Measurements from ENCODE around the gene TUG1.

- no peak for TF ChIP-seq MAX (IDR thresholded peaks at IDR 0.05)
- TF ChIP-seq EGR1 (IDR thresholded peaks at IDR 0.05) = no peak
- TF ChIP-seq USF1 (IDR thresholded peaks at IDR 0.05) = no peak
- no peak for TF ChIP-seq YY1 (IDR thresholded peaks at IDR 0.05; ENCODE audit: low read depth)
- TF ChIP-seq TEAD4 (IDR thresholded peaks at IDR 0.05) = no peak
- TF ChIP-seq EP300 (IDR thresholded peaks at IDR 0.05; ENCODE audit: borderline replicate concordance) = no peak
- no peak for TF ChIP-seq RAD21 (IDR thresholded peaks at IDR 0.05; ENCODE audit: low read depth)
- TF ChIP-seq FOXM1 (IDR thresholded peaks at IDR 0.05; ENCODE audit: borderline replicate concordance, low read depth) = no peak
- TF ChIP-seq, protein P1, sequence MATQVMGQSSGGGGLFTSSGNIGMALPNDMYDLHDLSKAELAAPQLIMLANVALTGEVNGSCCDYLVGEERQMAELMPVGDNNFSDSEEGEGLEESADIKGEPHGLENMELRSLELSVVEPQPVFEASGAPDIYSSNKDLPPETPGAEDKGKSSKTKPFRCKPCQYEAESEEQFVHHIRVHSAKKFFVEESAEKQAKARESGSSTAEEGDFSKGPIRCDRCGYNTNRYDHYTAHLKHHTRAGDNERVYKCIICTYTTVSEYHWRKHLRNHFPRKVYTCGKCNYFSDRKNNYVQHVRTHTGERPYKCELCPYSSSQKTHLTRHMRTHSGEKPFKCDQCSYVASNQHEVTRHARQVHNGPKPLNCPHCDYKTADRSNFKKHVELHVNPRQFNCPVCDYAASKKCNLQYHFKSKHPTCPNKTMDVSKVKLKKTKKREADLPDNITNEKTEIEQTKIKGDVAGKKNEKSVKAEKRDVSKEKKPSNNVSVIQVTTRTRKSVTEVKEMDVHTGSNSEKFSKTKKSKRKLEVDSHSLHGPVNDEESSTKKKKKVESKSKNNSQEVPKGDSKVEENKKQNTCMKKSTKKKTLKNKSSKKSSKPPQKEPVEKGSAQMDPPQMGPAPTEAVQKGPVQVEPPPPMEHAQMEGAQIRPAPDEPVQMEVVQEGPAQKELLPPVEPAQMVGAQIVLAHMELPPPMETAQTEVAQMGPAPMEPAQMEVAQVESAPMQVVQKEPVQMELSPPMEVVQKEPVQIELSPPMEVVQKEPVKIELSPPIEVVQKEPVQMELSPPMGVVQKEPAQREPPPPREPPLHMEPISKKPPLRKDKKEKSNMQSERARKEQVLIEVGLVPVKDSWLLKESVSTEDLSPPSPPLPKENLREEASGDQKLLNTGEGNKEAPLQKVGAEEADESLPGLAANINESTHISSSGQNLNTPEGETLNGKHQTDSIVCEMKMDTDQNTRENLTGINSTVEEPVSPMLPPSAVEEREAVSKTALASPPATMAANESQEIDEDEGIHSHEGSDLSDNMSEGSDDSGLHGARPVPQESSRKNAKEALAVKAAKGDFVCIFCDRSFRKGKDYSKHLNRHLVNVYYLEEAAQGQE (IDR thresholded peaks at IDR 0.05; ENCODE audit: low read depth) = no peak
- TF ChIP-seq CEBPB (IDR thresholded peaks at IDR 0.05) = no peak
- TF ChIP-seq NFIC (IDR thresholded peaks at IDR 0.05) = no peak
Observed at GRCh38 chr22:31001124-31001770, 32.2 kb downstream of the TUG1 start.

Measured in Ishikawa (cell line).